HG02571 (cell line): Measurements from ENCODE around the gene SLC12A9.
A peak's percentile ranks its signal among the peaks of the same experiment; 100 is the strongest.
"Not testable (repeated sequence)": the region's sequence is repeated elsewhere in the genome, so short reads cannot be mapped to it uniquely, and the experiment has no call there.

Source experiments
- ATAC-seq: cut with Tn5 transposase; IDR thresholded peaks from one replicate; pipeline ENCODE4 v1.9.1; 2021; ENCODE audit warnings: mild to moderate bottlenecking, moderate library complexity; ENCODE audit not compliant: unreplicated experiment

SLC12A9 gene

GRCh38 chr7:100825215-100825671 lies 27.3 kb upstream of the SLC12A9 start:
- no peak for ATAC-seq

GRCh38 chr7:100825751-100826513 lies 26.6 kb upstream of the SLC12A9 start:
- ATAC-seq, result no peak

GRCh38 chr7:100826514-100827329 lies 25.8 kb upstream of the SLC12A9 start:
- ATAC-seq, result no peak

GRCh38 chr7:100827330-100828226 lies 24.9 kb upstream of the SLC12A9 start, which contains the start of gene EPHB4:
Gene EPHB4 (minus strand): TSS chr7:100827523. CDS start chr7:100827030, 493 bp downstream.
- no peak for ATAC-seq

- no peak for ATAC-seq
Observed at GRCh38 chr7:100829150-100829716, 23.3 kb upstream of the SLC12A9 start.

- no peak for ATAC-seq
Observed at GRCh38 chr7:100830396-100830795, 22.1 kb upstream of the SLC12A9 start.

GRCh38 chr7:100832281-100832633 lies 20.3 kb upstream of the SLC12A9 start:
- ATAC-seq, result no peak

- no peak for ATAC-seq
Observed at GRCh38 chr7:100835903-100836811, 16.4 kb upstream of the SLC12A9 start.

- no peak for ATAC-seq
Observed at GRCh38 chr7:100836812-100837098, 15.8 kb upstream of the SLC12A9 start.

GRCh38 chr7:100837099-100837836 lies 15.2 kb upstream of the SLC12A9 start:
- peak; percentile 92 for ATAC-seq

GRCh38 chr7:100839361-100839760 lies 13.2 kb upstream of the SLC12A9 start:
- no peak for ATAC-seq

GRCh38 chr7:100840470-100841100 lies 11.9 kb upstream of the SLC12A9 start:
- ATAC-seq, result no peak

- no peak for ATAC-seq
Observed at GRCh38 chr7:100847360-100847759, 5.2 kb upstream of the SLC12A9 start.

GRCh38 chr7:100854146-100854895 lies 1.8 kb downstream of the SLC12A9 start:
- no peak for ATAC-seq

GRCh38 chr7:100854899-100855298 lies 2.4 kb downstream of the SLC12A9 start:
- ATAC-seq, result not testable (repeated sequence)

GRCh38 chr7:100855515-100855914 lies 3.0 kb downstream of the SLC12A9 start:
- no peak for ATAC-seq

- ATAC-seq, result no peak
Observed at GRCh38 chr7:100856871-100857282, 4.4 kb downstream of the SLC12A9 start.

- ATAC-seq, result no peak
Observed at GRCh38 chr7:100859856-100860255, 7.3 kb downstream of the SLC12A9 start.
